Trophoblast cell (in vitro differentiated cells and primary cell): ENCODE data around the gene MVD.
A peak's percentile ranks its signal among the peaks of the same experiment; 100 is the strongest.

Experiments used
- DNase-seq, 2 donors: peaks; one replicate each; pipeline ENCODE4 v3.0.0-alpha.2; 2016
- H2AFZ ChIP-seq: 2 replicates; pipeline ENCODE4 v1.6.1; 2013; ENCODE audit warnings: low read length, moderate library complexity, mild to moderate bottlenecking; ENCODE audit not compliant: insufficient read depth, poor library complexity
- H2AK5ac ChIP-seq: 2 replicates; pipeline ENCODE4 v1.6.1; 2013; ENCODE audit warnings: mild to moderate bottlenecking, low read length
- H2BK120ac ChIP-seq: 2 replicates; pipeline ENCODE4 v1.6.1; 2013; ENCODE audit warnings: low read length, mild to moderate bottlenecking, moderate library complexity; ENCODE audit not compliant: insufficient read depth, poor library complexity
- H2BK12ac ChIP-seq: 2 replicates; pipeline ENCODE4 v1.6.1; 2013; ENCODE audit warnings: mild to moderate bottlenecking, low read length, moderate library complexity
- H2BK5ac ChIP-seq: 2 replicates; pipeline ENCODE4 v1.6.1; 2013; ENCODE audit warnings: low read length, low read depth, moderate library complexity, mild to moderate bottlenecking; ENCODE audit not compliant: poor library complexity
- H3K14ac ChIP-seq: 2 replicates; pipeline ENCODE4 v1.6.1; 2013; ENCODE audit warnings: mild to moderate bottlenecking, low read length
- H3K18ac ChIP-seq: 2 replicates; pipeline ENCODE4 v1.6.1; 2013; ENCODE audit warnings: mild to moderate bottlenecking, low read length
- H3K23ac ChIP-seq: 2 replicates; pipeline ENCODE4 v1.6.1; 2013; ENCODE audit warnings: low read length
- H3K27ac ChIP-seq: 2 replicates; pipeline ENCODE4 v1.5.1; 2013; ENCODE audit warnings: low read depth, mild to moderate bottlenecking, inconsistent platforms, low read length, moderate library complexity
- H3K27me3 ChIP-seq: 2 replicates; pipeline ENCODE4 v1.6.1; 2013; ENCODE audit warnings: inconsistent platforms, mild to moderate bottlenecking, low read length, moderate library complexity; ENCODE audit not compliant: insufficient read depth
- H3K36me3 ChIP-seq, 2 experiments: 1 replicate in 1 of 2; 2 replicates in 1 of 2; pipeline ENCODE4 v1.6.1; 2013; ENCODE audit warnings: low read length in 2 of 2, mild to moderate bottlenecking in 2 of 2, moderate library complexity in 1 of 2; ENCODE audit not compliant: insufficient read depth in 2 of 2, control insufficient read depth in 1 of 2
- H3K4ac ChIP-seq: 2 replicates; pipeline ENCODE4 v1.6.1; 2013; ENCODE audit warnings: low read depth, mild to moderate bottlenecking, low read length, moderate library complexity
- H3K4me1 ChIP-seq, 2 experiments: 1 replicate in 1 of 2; 2 replicates in 1 of 2; pipeline ENCODE4 v1.6.1; 2013; ENCODE audit warnings: low read length in 2 of 2, mild to moderate bottlenecking in 2 of 2, moderate library complexity in 1 of 2; ENCODE audit not compliant: insufficient read depth in 2 of 2, control insufficient read depth in 1 of 2
- H3K4me2 ChIP-seq: 2 replicates; pipeline ENCODE4 v1.6.1; 2013; ENCODE audit warnings: inconsistent platforms, mild to moderate bottlenecking, low read length, moderate library complexity
- H3K4me3 ChIP-seq: 2 replicates; pipeline ENCODE4 v1.5.1; 2013; ENCODE audit warnings: mild to moderate bottlenecking, low read depth, low read length, inconsistent platforms
- H3K79me1 ChIP-seq: one replicate; pipeline ENCODE4 v1.6.1; 2013; ENCODE audit warnings: low read length
- H3K79me2 ChIP-seq: 2 replicates; pipeline ENCODE4 v1.6.1; 2013; ENCODE audit warnings: low read length, mild to moderate bottlenecking; ENCODE audit not compliant: control insufficient read depth, insufficient read depth, poor library complexity
- H3K9ac ChIP-seq: 2 replicates; pipeline ENCODE4 v1.6.1; 2013; ENCODE audit warnings: mild to moderate bottlenecking, low read length
- H3K9me3 ChIP-seq: 2 replicates; pipeline ENCODE4 v1.6.1; 2013; ENCODE audit warnings: low read depth, mild to moderate bottlenecking, control low read depth, inconsistent platforms, low read length; ENCODE audit not compliant: insufficient read depth
- H4K12ac ChIP-seq: 2 replicates; pipeline ENCODE4 v1.6.1; 2013; ENCODE audit warnings: low read depth, mild to moderate bottlenecking, low read length, moderate library complexity
- H4K8ac ChIP-seq: 2 replicates; pipeline ENCODE4 v1.6.1; 2013; ENCODE audit warnings: low read depth, mild to moderate bottlenecking, low read length, moderate library complexity
- H4K91ac ChIP-seq: one replicate; pipeline ENCODE4 v1.6.1; 2013; ENCODE audit warnings: low read depth, mild to moderate bottlenecking, low read length, moderate library complexity
- WGBS: extraction: QIAGEN DNeasy Blood & Tissue Kit; methylation state at CpG from one replicate; pipeline ENCODE4 v1.1.7; 2013; ENCODE audit warnings: missing lambda C conversion rate; ENCODE audit not compliant: insufficient read length, insufficient coverage; ENCODE audit errors: extremely low coverage; 5-methylcytosine and 5-hydroxymethylcytosine counted together

The MVD gene

DNA sequence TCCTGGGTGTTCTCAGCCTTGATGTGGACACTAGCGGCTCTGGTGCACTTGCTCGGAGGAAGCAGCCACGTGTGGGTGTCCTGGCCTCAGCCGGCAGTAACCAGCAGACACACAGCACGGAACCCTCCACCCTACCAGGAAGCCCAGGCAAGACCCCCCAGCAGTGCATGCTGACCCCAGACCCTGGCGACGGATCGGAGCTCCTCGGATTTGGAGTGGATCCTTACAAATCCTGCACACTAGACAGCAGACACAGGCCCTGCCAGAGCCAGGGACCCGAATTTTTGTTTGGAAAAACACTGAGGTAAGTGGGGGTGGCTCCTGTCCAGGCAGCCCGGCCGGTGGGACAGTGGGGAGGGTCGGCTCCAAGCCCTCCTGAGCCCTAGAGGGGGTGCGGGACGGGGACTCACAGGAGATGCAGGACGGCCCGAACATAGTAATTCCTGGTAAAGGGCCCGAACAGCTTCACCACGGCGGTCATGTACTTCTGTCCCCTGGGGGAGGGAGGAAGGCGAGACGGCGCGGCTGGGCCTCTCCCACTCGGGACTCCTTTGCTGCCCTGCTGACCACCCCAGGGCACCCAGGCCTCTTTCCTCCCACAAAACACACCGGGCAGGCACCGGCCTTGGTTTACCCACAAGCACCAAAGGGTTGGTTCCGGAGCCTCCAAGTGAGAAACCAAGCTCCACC is 16.4 kb downstream of the MVD start:
- Histone ChIP-seq H3K4ac (no peak overlapping the region), H3K27me3 (no peaks in the 10 kb centered on the region), H3K9me3 (no peaks in the 10 kb centered on the region), H4K12ac (no peak overlapping the region), H2AFZ (no peak overlapping the region), H2BK5ac (no peak overlapping the region), H4K91ac (no peak overlapping the region), H3K4me1 (peaks cover 12% of the 10 kb centered on the region in 2 experiments), H3K79me2 (peaks cover 11% of the 10 kb centered on the region), H3K4me3 (no peak overlapping the region), H3K23ac (no peak overlapping the region), H3K18ac (no peak overlapping the region), H3K27ac (no peak overlapping the region), H3K4me2 (no peak overlapping the region), H3K9ac (no peak overlapping the region), H4K8ac (no peak overlapping the region), H3K36me3 (peaks cover 30 to 34% of the 10 kb centered on the region in 2 experiments), H3K79me1 (peaks cover 10% of the 10 kb centered on the region), H3K14ac (no peak overlapping the region), H2AK5ac (no peak overlapping the region), H2BK120ac (no peak overlapping the region), H2BK12ac (no peak overlapping the region)
- no peak for DNase-seq
- WGBS: no CpG with 5 or more reads among the region's 28 CpGs

DNA sequence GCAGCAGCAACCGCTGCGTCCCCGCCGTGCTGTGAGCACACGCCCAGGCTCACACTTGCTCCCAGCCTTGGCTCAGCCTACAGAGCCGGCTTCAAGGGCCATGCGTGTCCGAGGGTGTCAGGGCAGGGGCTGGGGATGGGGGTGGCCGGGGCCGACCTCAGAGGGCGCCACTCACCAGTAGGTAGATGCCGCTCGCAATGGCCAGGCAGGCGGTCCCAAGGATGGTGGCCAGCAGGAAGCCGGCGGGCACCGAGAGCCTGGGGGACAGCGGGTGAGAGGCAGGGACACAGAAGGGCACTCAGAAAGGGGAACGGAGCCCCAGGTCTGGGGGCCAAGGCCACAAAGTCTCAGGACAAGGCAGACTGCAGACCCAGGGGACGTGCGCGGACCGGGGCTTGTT is 16.9 kb downstream of the MVD start:
- Histone ChIP-seq H2BK120ac (no peak overlapping the region), H3K14ac (no peak overlapping the region), H3K4me1 (peaks cover 7 to 8% of the 10 kb centered on the region in 2 experiments), H2AK5ac (no peak overlapping the region), H3K4me3 (no peak overlapping the region), H2AFZ (no peak overlapping the region), H3K9ac (no peak overlapping the region), H2BK12ac (no peak overlapping the region), H3K27me3 (no peaks in the 10 kb centered on the region), H3K4me2 (no peak overlapping the region), H4K91ac (no peak overlapping the region), H3K18ac (no peak overlapping the region), H3K9me3 (no peaks in the 10 kb centered on the region), H3K4ac (no peak overlapping the region), H4K8ac (no peak overlapping the region), H3K27ac (no peak overlapping the region), H3K36me3 (peaks cover 30 to 31% of the 10 kb centered on the region in 2 experiments), H2BK5ac (no peak overlapping the region), H4K12ac (peak overlapping the region; percentile 9), H3K23ac (no peak overlapping the region), H3K79me1 (peaks cover 10% of the 10 kb centered on the region), H3K79me2 (peaks cover 9% of the 10 kb centered on the region)
- no peak for DNase-seq
- WGBS: no CpG with 5 or more reads among the region's 23 CpGs

DNA sequence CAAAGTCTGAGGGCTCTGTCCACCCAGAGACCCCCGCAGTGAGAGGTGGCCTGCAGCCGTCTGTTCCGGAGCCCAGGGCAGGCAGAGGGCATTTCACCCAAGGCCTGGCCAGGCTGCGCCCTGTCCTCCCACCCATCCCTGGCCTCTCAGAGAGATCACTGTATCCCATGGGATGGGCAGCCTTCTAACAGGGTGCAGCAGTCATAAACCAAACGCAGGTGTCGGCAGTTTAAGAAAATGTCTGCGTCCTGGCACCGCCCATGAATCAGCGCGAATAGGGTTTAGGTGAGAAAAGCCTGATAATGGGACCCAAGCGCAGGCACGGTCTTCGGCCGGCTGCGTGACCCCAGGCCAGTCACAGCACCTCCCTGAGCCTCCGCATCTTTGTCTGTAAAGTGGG is 17.4 kb downstream of the MVD start:
- Histone ChIP-seq H3K79me1 (peaks cover 7% of the 10 kb centered on the region), H3K9me3 (no peaks in the 10 kb centered on the region), H3K18ac (no peak overlapping the region), H3K4me3 (no peak overlapping the region), H2AFZ (no peak overlapping the region), H3K27me3 (no peaks in the 10 kb centered on the region), H4K12ac (peak overlapping the region; percentile 9), H3K9ac (no peak overlapping the region), H3K4me1 (peaks cover 7 to 8% of the 10 kb centered on the region in 2 experiments), H4K8ac (no peak overlapping the region), H4K91ac (no peak overlapping the region), H2BK5ac (no peak overlapping the region), H2AK5ac (no peak overlapping the region), H3K23ac (no peak overlapping the region), H2BK120ac (no peak overlapping the region), H3K4me2 (no peak overlapping the region), H3K4ac (no peak overlapping the region), H3K79me2 (peaks cover 5% of the 10 kb centered on the region), H3K14ac (no peak overlapping the region), H3K27ac (no peak overlapping the region), H3K36me3 (peaks cover 30 to 31% of the 10 kb centered on the region in 2 experiments), H2BK12ac (no peak overlapping the region)
- DNase-seq: no peak
- WGBS: no CpG with 5 or more reads among the region's 16 CpGs

DNA sequence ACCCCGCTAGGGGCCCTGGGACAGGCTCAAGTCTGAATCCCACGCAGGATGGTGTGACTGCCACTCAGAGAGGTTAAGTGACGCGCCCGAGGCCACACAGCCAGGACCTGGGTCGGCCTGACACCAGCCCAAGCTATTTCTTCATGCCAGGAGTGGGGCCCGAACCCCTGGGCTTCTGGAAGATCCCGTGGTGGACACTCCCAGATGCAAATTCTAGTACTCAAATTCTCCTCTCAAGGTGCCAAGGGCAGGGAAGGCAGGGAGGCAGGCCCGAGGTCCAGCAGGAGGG is 19.3 kb downstream of the MVD start:
- Histone ChIP-seq H3K9ac (no peak overlapping the region), H4K12ac (no peak overlapping the region), H3K4ac (no peak overlapping the region), H2BK5ac (no peak overlapping the region), H3K27ac (no peak overlapping the region), H3K79me1 (no peaks in the 10 kb centered on the region), H3K18ac (no peak overlapping the region), H3K4me1 (peaks cover 0 to 2% of the 10 kb centered on the region in 2 experiments), H2BK120ac (no peak overlapping the region), H3K4me3 (no peak overlapping the region), H3K4me2 (no peak overlapping the region), H4K91ac (no peak overlapping the region), H3K23ac (no peak overlapping the region), H2AFZ (no peak overlapping the region), H3K14ac (no peak overlapping the region), H3K9me3 (peaks cover 5% of the 10 kb centered on the region), H3K27me3 (no peaks in the 10 kb centered on the region), H3K79me2 (no peaks in the 10 kb centered on the region), H2AK5ac (no peak overlapping the region), H4K8ac (no peak overlapping the region), H3K36me3 (peaks cover 22 to 28% of the 10 kb centered on the region in 2 experiments), H2BK12ac (no peak overlapping the region)
- no peak for DNase-seq
- no CpG with 5 or more reads among the region's 9 CpGs for WGBS
